Activated CD4-positive, CD25-positive, alpha-beta regulatory T cell (primary cell): Measurements from ENCODE around the gene MRPL34.

Experiments used
- DNase-seq, 4 experiments: peaks; one replicate each; lab custom pipeline; 2025; lab: John Stamatoyannopoulos, UW

Gene MRPL34

GRCh38 chr19:17309965-17310461 lies 4.3 kb downstream of the MRPL34 start:
- DNase-seq, result no peak

- DNase-seq, result no peak
These were observed 6.0 kb downstream of the MRPL34 start for GRCh38 chr19:17311455-17312188.

DNA sequence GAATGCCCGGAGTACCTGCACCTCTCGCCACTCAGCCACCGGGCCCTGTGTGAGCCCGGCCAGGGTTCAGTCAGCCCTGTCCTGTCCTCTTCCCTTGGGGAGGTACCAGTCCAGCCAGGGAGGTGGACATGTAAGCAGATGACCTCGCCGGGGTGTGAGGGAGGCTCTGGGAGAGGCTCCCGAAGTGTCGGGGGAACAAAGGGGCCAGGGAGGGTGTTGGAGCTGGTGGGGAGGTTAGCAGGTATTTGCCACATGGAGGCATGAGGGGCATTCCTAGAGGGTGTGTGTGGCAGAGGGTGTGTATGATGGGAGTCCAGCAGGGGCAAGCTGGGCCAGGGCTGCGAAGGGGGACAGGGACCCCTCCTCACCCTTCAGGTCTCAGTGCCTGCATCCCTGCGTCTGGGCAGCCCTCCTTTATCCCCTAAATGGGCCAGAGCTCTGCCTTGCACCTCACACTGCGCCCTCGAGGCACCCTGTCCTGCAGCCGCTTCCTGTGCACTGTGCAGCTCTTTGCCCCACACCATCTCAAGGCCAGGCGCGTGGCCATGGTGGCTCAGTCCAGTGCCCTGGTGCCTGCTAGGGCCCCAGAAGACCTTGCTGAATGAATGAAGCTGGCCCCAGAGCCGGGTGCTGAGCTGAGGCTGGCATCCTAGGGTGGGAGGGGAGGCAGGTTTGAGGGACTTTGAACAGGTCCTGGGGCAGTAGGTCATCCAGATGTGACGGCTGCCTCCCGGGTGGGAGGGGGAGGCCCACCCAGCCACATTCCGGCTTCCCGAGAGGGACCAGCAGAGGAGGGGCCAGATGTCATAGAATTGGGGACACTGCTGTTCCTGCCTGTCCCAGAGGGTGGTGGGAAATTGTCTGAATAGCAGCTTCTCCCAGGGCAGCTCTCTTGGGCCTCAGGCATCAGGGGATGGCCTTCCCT lies 6.8 kb downstream of the MRPL34 start:
- no peak for DNase-seq

GRCh38 chr19:17314007-17314593 lies 8.4 kb downstream of the MRPL34 start:
- DNase-seq, result no peak

GRCh38 chr19:17318966-17319365 lies 13.3 kb downstream of the MRPL34 start:
- DNase-seq, result no peak

- DNase-seq, result no peak
These were observed 14.0 kb downstream of the MRPL34 start for GRCh38 chr19:17319473-17320238.

DNA sequence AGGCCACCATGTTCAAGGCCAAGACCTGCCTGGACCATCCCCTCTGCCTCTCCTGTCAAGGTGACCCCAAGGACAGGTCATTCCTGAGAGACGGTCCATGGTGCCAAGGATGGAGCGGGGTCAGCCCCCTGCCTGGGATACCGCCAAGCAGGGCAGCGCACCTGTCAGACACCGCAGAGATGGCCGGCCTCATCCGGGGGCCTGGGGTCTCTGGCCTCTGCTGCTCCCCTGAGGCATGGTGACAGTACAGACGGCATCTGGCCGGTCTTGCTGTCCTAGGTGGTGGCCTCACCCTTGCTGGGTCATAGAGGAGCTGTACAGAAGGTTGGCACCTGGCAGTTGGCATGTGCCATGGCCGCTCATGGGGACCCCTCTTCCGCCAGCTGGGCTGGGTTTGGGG lies 14.8 kb downstream of the MRPL34 start:
- no peak for DNase-seq

DNA sequence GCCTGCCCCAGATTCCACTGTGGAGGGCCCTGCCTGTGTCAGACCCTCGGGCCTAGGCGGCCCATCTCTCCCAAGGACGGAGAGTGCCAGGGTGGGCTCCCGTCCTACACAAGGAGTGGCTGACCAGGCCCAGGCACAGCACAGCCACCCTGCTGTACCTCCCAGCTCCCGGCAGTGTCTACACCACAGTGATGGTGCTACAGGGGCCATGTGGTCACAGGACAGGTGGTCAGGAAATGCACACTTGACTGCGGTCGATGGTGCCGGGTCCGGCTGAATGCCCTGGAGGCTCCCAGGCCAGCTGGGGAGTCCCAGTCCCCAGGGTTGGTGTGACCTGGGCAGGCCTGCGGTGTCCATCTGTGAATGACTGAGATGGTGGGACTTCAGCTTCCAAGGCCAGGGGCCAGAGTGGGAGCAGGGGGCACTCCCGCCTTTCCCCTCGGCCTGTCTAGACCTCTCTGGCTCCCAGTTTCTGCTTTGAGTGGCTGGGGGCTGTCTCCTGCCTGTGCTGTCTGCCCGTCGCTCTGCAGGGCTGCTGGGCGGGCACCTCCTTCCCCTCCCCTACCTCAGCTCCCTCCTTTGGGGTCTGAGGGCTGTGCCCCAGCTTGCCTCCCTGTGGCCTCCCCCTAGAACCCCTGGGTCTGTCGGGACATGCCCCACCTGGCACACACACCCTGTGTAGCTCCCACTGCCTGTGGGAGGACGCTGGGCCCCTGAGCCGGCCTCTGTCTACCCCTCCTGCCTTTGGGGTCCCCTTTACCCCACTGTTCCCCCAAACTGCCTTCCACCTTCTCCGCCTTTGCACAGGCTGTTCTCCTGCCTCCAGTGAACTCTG lies 16.2 kb downstream of the MRPL34 start:
- no peak for DNase-seq

DNA sequence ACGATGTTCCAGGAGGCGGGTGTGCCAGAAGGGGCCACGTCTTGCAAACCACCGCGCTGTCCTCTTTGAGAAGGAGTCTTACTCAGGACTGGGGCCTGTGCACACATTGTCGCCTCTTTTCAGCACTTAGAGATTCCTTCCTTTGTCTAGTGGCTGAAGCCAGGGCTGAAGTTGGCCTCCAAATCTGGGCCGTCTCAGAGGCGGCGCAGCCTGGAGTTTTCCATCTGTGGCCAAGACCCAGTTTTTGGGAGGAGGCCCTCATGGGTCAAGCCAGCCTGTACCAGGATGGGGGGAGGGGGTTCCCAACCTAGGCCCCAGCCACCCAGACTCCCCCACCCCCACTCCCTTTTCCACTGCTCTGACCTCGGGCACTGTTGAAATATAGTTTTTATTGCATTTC lies 17.2 kb downstream of the MRPL34 start:
- no peak for DNase-seq

- no peak for DNase-seq
These were observed 17.8 kb downstream of the MRPL34 start for GRCh38 chr19:17323300-17323963.

DNA sequence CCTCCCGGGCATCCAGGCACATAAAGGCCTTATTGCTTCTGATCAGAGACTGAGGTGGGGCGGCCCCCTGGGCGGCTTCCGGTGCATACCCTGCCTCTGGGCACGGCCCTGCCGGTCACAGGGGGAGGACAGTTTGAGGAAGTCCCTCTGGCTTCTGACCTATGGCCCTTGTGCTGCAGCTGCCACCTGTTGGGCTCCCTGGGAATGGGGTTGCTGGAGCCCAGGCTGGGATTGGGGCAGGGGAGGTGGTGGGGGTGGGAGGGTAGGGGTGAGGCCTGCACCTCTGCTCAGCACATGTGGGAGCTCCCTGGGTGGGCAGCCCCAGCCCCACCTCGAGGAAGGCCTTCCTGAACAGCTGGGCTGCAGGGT lies 18.3 kb downstream of the MRPL34 start:
- DNase-seq, result no peak

- DNase-seq, result no peak
These were observed 18.9 kb downstream of the MRPL34 start for GRCh38 chr19:17324357-17325114.

- DNase-seq, result no peak
These were observed 19.5 kb downstream of the MRPL34 start for GRCh38 chr19:17325133-17325532.

DNA sequence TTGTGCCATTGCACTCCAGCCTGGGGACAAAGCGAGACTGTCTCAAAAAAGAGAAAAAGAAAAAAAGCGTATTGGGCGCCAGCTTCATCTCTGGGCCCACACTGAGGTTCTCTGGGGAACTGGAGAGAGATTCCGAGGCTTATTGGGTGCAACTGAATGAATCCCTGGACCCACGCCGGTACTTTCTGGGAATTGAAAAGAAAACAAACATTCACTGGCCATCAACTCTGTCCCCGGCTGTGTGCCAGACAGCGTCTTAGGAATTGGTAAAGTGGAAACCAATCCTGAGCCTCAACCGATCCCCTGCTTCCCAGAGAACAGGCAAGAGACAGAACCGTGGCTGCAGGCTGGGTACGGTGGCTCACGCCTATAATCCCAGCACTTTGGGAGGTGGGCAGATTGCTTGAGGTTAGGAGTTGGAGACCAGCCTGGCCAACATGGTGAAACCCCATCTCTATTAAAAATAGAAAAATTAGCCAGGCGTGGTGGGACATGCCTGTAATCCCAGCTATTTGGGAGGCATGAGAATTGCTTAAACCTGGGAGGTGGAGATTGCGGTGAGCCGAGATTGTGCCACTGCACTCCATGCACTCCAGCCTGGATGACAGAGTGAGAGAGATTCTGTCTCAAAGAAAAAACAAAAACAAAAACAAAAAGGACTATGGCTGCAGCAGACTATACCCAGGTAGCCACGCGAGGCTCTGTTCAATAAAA lies 20.4 kb downstream of the MRPL34 start:
- DNase-seq, result no peak

GRCh38 chr19:17326595-17326966 lies 20.9 kb downstream of the MRPL34 start:
- no peak for DNase-seq

DNA sequence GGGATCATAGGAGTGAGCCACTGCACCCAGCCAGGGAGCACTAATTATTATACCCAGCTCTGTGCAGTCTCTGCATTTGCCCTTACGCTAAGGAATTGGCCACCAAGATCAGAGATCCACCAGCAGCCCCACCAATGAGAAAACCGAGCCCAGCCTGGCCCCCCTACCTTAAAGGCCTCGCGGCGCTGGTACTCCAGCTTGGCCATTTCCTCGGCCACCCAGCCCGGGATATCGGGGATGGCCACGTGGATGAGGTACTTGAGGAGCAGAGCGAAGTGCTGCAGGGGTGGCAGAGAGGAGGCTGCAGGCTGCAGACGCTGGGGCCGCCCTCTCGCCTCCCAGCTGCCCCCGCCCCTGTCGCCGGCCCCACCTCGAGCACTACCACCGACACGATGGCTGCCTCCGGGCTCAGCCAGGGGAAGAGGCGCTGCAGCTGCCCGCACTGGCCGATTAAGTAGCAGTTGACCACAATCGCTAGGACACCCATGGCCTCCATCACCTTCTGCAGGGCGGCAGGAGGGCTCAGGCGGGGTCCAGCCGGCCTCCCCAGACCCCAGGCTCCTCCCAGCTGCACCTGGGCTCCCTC lies 21.5 kb downstream of the MRPL34 start:
- no peak for DNase-seq

GRCh38 chr19:17327654-17328516 lies 22.2 kb downstream of the MRPL34 start:
- peak; percentile 31 to 42 (median 36) for DNase-seq
